ENCODE results near the gene TEAD1.

DNA sequence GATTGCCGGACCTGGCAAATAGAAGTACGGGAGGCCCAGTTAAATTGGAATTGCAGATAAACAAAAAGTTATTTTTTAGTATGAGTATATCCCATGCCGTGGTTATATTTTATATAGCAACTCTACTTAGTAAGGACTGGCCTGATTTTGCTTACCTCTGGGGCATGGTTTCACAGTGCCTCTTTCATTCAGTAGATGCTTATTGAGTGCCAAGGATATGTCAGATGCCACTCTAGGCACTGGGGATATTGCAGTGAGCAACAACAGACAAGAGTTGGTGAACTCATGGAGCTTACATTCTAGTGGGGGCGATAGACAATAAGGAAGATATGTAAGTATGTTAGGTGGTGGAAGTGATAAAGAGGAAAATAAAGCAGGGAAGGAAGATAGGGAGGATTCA is 112.2 kb downstream of the TEAD1 start:
- TF ChIP-seq GABPA (tag; conservative IDR thresholded peaks at IDR 0.05; ENCODE audit: low read depth): no peak
- no peak for TF ChIP-seq SP2 (IDR thresholded peaks at IDR 0.05; ENCODE audit: extremely low read depth, low read depth, low read length, poor library complexity, severe bottlenecking)
- no peak for TF ChIP-seq ZNF24 (IDR thresholded peaks at IDR 0.05)
